Lower lobe of right lung (tissue), 2 donors: ENCODE results near the gene ELFN2. TPM values are rescaled to one million over a fixed set of nuclear protein-coding genes. Genes with fewer than 3 reads are reported as not detected.

Source experiments
- ATAC-seq, 2 donors: fragments of 200-7000 bp; cut with Tn5 transposase; one replicate each; pipeline ENCODE4 v1.9.1; 2020 to 2022; ENCODE audit warnings: mild to moderate bottlenecking in 2 of 2, moderate library complexity in 2 of 2
- DNase-seq: peaks from one replicate; pipeline ENCODE4 v3.0.0-alpha.2; 2020
- H3K27ac ChIP-seq: fragments of 200-600 bp; one replicate; pipeline ENCODE4 v1.8.0; 2022
- H3K27me3 ChIP-seq: fragments of 200-600 bp; one replicate; pipeline ENCODE4 v1.8.0; 2022; ENCODE audit warnings: low read depth
- H3K36me3 ChIP-seq: fragments of 200-600 bp; one replicate; pipeline ENCODE4 v1.8.0; 2022; ENCODE audit warnings: mild to moderate bottlenecking
- H3K4me1 ChIP-seq: fragments of 200-600 bp; one replicate; pipeline ENCODE4 v1.8.0; 2022
- H3K4me3 ChIP-seq: fragments of 200-600 bp; one replicate; pipeline ENCODE4 v1.8.0; 2022; ENCODE audit warnings: mild to moderate bottlenecking
- H3K9me3 ChIP-seq: fragments of 200-600 bp; one replicate; pipeline ENCODE4 v1.8.0; 2022
- intact Hi-C: fragments of 100-400 bp; cut with DNase I; formaldehyde crosslinking; loops from one replicate; pipeline ENCODE4 v1.11.0; 2022
- total RNA-seq: library from RNA; stranded (reverse); fragmentation: NEBNext Ultra II Directional; extraction: Animal tissue kit (Norgen Biotek cat#: 25700); gene quantifications from one replicate; pipeline ENCODE4 v1.2.1, GENCODE V29; 2021
- TF ChIP-seq, protein P1 (sequence below): fragments of 200-600 bp; IDR thresholded peaks from one replicate; pipeline ENCODE4 v1.8.0; 2022; ENCODE audit warnings: antibody characterized with exemption, mild to moderate bottlenecking
- donor health status: DM: no; HTN: yes; CAD: no; lungs with severe emphysema.

The ELFN2 gene
- total RNA-seq, 1 donor from 2014 or later, result 0.89 TPM

DNA sequence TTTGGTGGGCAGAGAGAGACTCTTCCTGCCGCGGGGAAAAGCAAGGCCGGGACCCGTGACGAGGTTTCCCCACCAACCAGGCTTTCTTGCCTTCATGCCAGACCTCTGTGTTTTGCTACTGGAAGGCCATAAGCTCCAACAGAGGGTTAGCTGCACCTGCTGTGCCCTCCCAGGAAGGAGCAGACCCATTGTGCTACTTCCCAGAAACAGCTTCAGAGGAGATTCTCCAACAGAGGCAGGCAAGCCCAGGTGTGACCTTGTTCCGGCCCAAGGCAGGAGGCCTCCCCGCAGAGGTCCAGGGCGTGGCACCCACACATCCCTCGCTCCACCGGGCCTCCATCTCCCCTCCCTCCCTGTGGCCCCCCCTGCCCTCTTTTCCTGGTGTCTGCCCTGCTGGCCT is 57.8 kb downstream of the ELFN2 start:
- DNase-seq (no peak), ATAC-seq (no peak)
- peaks cover 18% of the 10 kb centered on the region for H3K27me3 ChIP-seq
- no peaks in the 10 kb centered on the region for H3K9me3 ChIP-seq
- H3K27ac ChIP-seq, result no peak overlapping the region
- TF ChIP-seq, protein P1, sequence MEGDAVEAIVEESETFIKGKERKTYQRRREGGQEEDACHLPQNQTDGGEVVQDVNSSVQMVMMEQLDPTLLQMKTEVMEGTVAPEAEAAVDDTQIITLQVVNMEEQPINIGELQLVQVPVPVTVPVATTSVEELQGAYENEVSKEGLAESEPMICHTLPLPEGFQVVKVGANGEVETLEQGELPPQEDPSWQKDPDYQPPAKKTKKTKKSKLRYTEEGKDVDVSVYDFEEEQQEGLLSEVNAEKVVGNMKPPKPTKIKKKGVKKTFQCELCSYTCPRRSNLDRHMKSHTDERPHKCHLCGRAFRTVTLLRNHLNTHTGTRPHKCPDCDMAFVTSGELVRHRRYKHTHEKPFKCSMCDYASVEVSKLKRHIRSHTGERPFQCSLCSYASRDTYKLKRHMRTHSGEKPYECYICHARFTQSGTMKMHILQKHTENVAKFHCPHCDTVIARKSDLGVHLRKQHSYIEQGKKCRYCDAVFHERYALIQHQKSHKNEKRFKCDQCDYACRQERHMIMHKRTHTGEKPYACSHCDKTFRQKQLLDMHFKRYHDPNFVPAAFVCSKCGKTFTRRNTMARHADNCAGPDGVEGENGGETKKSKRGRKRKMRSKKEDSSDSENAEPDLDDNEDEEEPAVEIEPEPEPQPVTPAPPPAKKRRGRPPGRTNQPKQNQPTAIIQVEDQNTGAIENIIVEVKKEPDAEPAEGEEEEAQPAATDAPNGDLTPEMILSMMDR, result no peak
- intact Hi-C loops, result no loop called here
- no peak overlapping the region for H3K4me3 ChIP-seq
- no peaks in the 10 kb centered on the region for H3K36me3 ChIP-seq
- peaks cover 11% of the 10 kb centered on the region for H3K4me1 ChIP-seq

DNA sequence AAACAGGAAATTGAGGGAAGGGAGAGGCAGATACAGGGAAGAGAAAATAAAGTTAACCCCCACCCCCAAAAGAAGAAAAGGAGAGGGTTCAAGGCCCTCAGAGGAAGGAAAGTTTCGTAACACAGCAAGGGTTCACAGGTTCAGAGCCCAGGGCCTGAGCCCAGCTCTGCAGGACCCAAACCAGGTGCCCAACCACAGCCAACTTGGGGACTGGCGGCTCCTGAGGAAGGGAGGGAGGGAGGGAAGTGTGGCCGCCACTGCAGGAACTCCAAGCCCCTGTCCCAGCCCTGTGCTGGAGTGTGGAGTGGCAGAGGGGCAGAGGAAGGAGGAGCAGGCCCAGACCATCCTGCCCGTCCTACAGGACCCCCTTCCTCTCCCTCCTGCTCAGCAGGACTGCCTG is 59.2 kb downstream of the ELFN2 start:
- Histone ChIP-seq H3K4me3 (no peak overlapping the region), H3K27ac (no peak overlapping the region), H3K4me1 (peaks cover 11% of the 10 kb centered on the region), H3K9me3 (no peaks in the 10 kb centered on the region), H3K36me3 (no peaks in the 10 kb centered on the region), H3K27me3 (peaks cover 16% of the 10 kb centered on the region)
- intact Hi-C loops, result no loop called here
- DNase-seq (no peak), ATAC-seq (no peak)
- TF ChIP-seq, protein P1, result no peak

DNA sequence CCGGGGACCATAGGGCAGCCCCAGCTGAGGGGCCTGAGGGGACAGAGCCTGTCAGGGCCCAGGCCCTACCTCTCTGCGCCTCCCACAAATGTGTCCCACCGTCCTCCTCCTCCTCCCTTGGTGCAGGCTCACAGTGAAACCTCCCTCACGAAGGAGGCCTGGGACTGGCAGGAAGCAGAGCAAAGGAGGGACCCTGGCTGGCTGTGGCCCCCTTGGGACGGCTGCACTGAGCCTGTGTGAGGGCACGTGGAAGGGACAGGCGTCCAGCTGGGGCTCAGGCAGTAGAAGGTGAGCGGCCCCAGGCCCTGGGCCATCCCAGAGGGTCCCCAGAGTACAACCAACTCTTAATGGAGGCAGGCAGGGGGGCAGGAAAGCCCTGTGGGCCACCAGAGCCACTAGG is 60.7 kb downstream of the ELFN2 start:
- H3K9me3 ChIP-seq, result no peaks in the 10 kb centered on the region
- peaks cover 6% of the 10 kb centered on the region for H3K27me3 ChIP-seq
- intact Hi-C loops, result no loop called here
- DNase-seq, result no peak
- peaks cover 11% of the 10 kb centered on the region for H3K4me1 ChIP-seq
- no peak for ATAC-seq
- no peak overlapping the region for H3K27ac ChIP-seq
- H3K4me3 ChIP-seq, result no peak overlapping the region
- no peaks in the 10 kb centered on the region for H3K36me3 ChIP-seq
- TF ChIP-seq, protein P1, result no peak

DNA sequence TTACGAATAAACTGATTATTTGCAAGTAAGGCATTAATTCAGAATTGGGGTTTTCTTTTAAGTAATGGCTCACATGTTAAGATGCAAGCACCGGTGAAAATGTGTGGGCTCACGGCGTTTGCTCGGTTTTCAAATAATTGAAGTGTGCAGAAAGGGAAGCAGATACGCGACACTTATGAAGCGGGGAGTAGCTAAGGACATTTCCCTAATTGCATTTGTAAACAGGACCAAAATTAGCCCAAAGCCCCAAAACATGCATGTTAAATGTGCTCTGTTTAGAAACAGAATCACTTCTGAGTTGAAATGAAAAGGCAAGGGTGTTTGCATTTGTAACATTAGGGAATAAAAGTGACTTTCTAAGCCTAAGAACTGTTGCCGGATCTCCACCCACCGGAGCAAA is 61.3 kb downstream of the ELFN2 start:
- Histone ChIP-seq H3K4me3 (no peak overlapping the region), H3K4me1 (peaks cover 11% of the 10 kb centered on the region), H3K9me3 (no peaks in the 10 kb centered on the region), H3K36me3 (no peaks in the 10 kb centered on the region), H3K27me3 (no peaks in the 10 kb centered on the region), H3K27ac (no peak overlapping the region)
- DNase-seq, result no peak
- TF ChIP-seq, protein P1, result no peak
- no peak for ATAC-seq
- intact Hi-C loops, result no loop called here

DNA sequence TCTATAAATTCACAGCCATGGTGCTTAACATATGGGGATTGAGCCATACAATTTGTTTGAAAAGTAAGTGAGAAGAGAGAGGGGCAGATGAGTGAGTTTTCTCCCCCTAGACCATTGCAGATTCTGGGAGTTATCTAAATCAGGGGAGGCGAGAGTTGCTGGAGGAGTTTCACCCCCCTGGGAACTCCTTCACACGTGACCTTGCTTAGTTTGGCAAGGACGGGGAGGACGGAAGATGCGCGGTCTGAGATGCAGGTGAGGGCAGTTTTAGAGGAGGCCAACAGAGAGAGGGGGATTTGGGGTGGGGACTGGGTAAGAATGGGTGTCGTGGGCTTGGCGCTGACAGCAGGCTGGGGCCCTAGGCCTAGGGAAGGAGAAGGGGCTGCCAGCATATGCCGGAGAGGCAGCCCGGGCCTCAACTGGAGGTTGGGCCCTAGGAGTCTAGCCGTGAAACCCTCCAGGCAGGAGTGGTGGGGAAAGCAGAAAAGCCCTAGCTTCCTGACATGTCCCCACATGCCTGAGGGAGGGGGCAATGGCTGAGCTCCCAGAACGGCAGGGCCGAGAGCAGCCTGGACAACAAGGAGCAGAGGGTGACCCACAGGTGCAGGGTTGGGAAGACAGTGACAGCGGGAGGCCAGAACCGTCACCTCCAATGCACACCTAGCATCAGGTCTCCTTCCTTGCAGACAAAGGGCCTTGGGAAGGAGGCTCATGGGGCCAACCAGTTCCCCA is 63.9 kb downstream of the ELFN2 start:
- TF ChIP-seq, protein P1, result no peak
- H3K9me3 ChIP-seq, result no peaks in the 10 kb centered on the region
- H3K36me3 ChIP-seq, result no peaks in the 10 kb centered on the region
- H3K27ac ChIP-seq, result no peak overlapping the region
- intact Hi-C loops, result no loop called here
- no peak overlapping the region for H3K4me3 ChIP-seq
- no peak for ATAC-seq
- H3K27me3 ChIP-seq, result peaks cover 3% of the 10 kb centered on the region
- peaks cover 11% of the 10 kb centered on the region for H3K4me1 ChIP-seq
- no peak for DNase-seq
